Lower lobe of right lung (tissue), 2 donors: Measurements from ENCODE around the gene DHRS12. TPM values are rescaled to one million over a fixed set of nuclear protein-coding genes. Genes with fewer than 3 reads are reported as not detected.

Experiments
- ATAC-seq, 2 donors: fragments of 200-7000 bp; cut with Tn5 transposase; one replicate each; pipeline ENCODE4 v1.9.1; 2020 to 2022; ENCODE audit warnings: mild to moderate bottlenecking in 2 of 2, moderate library complexity in 2 of 2
- DNase-seq: peaks from one replicate; pipeline ENCODE4 v3.0.0-alpha.2; 2020
- H3K27ac ChIP-seq: fragments of 200-600 bp; one replicate; pipeline ENCODE4 v1.8.0; 2022
- H3K27me3 ChIP-seq: fragments of 200-600 bp; one replicate; pipeline ENCODE4 v1.8.0; 2022; ENCODE audit warnings: low read depth
- H3K36me3 ChIP-seq: fragments of 200-600 bp; one replicate; pipeline ENCODE4 v1.8.0; 2022; ENCODE audit warnings: mild to moderate bottlenecking
- H3K4me1 ChIP-seq: fragments of 200-600 bp; one replicate; pipeline ENCODE4 v1.8.0; 2022
- H3K4me3 ChIP-seq: fragments of 200-600 bp; one replicate; pipeline ENCODE4 v1.8.0; 2022; ENCODE audit warnings: mild to moderate bottlenecking
- H3K9me3 ChIP-seq: fragments of 200-600 bp; one replicate; pipeline ENCODE4 v1.8.0; 2022
- CTCF ChIP-seq: fragments of 200-600 bp; IDR thresholded peaks from one replicate; pipeline ENCODE4 v1.8.0; 2022; ENCODE audit warnings: antibody characterized with exemption, mild to moderate bottlenecking
- intact Hi-C: fragments of 100-400 bp; cut with DNase I; formaldehyde crosslinking; loops from one replicate; pipeline ENCODE4 v1.11.0; 2022
- total RNA-seq: library from RNA; stranded (reverse); fragmentation: NEBNext Ultra II Directional; extraction: Animal tissue kit (Norgen Biotek cat#: 25700); gene quantifications from one replicate; pipeline ENCODE4 v1.2.1, GENCODE V29; 2021
- donor health status: DM: no; HTN: yes; CAD: no; lungs with severe emphysema.

The DHRS12 gene
- total RNA-seq, 1 donor from 2014 or later, result 13.4 TPM

GRCh38 chr13:51821606-51822005 is 17.6 kb upstream of the DHRS12 start:
- intact Hi-C loops, result no loop called here
- H3K4me1 ChIP-seq, result peaks cover 7% of the 10 kb centered on the region
- no peaks in the 10 kb centered on the region for H3K36me3 ChIP-seq
- no peak for DNase-seq
- no peak overlapping the region for H3K27ac ChIP-seq
- H3K9me3 ChIP-seq, result no peaks in the 10 kb centered on the region
- no peaks in the 10 kb centered on the region for H3K27me3 ChIP-seq
- TF ChIP-seq CTCF, result no peak
- no peak overlapping the region for H3K4me3 ChIP-seq
- ATAC-seq, result no peak

GRCh38 chr13:51820016-51820597 is 16.1 kb upstream of the DHRS12 start:
- no peak for TF ChIP-seq CTCF
- DNase-seq (no peak), ATAC-seq (no peak)
- Histone ChIP-seq H3K4me1 (peaks cover 11% of the 10 kb centered on the region), H3K27ac (no peak overlapping the region), H3K36me3 (no peaks in the 10 kb centered on the region), H3K4me3 (no peak overlapping the region), H3K27me3 (no peaks in the 10 kb centered on the region), H3K9me3 (no peaks in the 10 kb centered on the region)
- intact Hi-C loops, result no loop called here

GRCh38 chr13:51819544-51819943 is 15.6 kb upstream of the DHRS12 start:
- H3K9me3 ChIP-seq, result no peaks in the 10 kb centered on the region
- no peak overlapping the region for H3K4me3 ChIP-seq
- H3K4me1 ChIP-seq, result peaks cover 16% of the 10 kb centered on the region
- no peak for DNase-seq
- H3K27ac ChIP-seq, result no peak overlapping the region
- H3K27me3 ChIP-seq, result no peaks in the 10 kb centered on the region
- ATAC-seq, result no peak
- intact Hi-C loops, result no loop called here
- H3K36me3 ChIP-seq, result no peaks in the 10 kb centered on the region
- no peak for TF ChIP-seq CTCF

GRCh38 chr13:51818781-51819511 is 15.0 kb upstream of the DHRS12 start:
- H3K4me1 ChIP-seq, result peaks cover 16% of the 10 kb centered on the region
- no peak for TF ChIP-seq CTCF
- DNase-seq, result no peak
- no peak for ATAC-seq
- H3K4me3 ChIP-seq, result no peak overlapping the region
- no peaks in the 10 kb centered on the region for H3K27me3 ChIP-seq
- H3K27ac ChIP-seq, result no peak overlapping the region
- H3K36me3 ChIP-seq, result no peaks in the 10 kb centered on the region
- intact Hi-C loops, result no loop called here
- no peaks in the 10 kb centered on the region for H3K9me3 ChIP-seq

- no peak overlapping the region for H3K27ac ChIP-seq
- ATAC-seq, result no peak
- H3K9me3 ChIP-seq, result no peaks in the 10 kb centered on the region
- no peak for DNase-seq
- no peaks in the 10 kb centered on the region for H3K27me3 ChIP-seq
- no peaks in the 10 kb centered on the region for H3K36me3 ChIP-seq
- H3K4me3 ChIP-seq, result no peak overlapping the region
- TF ChIP-seq CTCF, result no peak
- intact Hi-C loops, result no loop called here
- peaks cover 16% of the 10 kb centered on the region for H3K4me1 ChIP-seq
Measured at GRCh38 chr13:51818276-51818675, 14.3 kb upstream of the DHRS12 start.
